Ammon's horn (tissue), 1 donor: ENCODE data around the gene LRRC36.
A peak's percentile ranks its signal among the peaks of the same experiment; 100 is the strongest.
"Not testable (repeated sequence)": the region's sequence is repeated elsewhere in the genome, so short reads cannot be mapped to it uniquely, and the experiment has no call there.

Experiments used
- DNase-seq: peaks from one replicate; pipeline ENCODE4 v3.0.0-alpha.2; 2016; ENCODE audit warnings: low spot score

LRRC36 gene

GRCh38 chr16:67342616-67343015, 16.0 kb downstream of the LRRC36 start:
- DNase-seq = no peak

- no peak for DNase-seq
Observed at GRCh38 chr16:67345401-67345800, 18.8 kb downstream of the LRRC36 start.

- no peak for DNase-seq
Observed at GRCh38 chr16:67346341-67346740, 19.7 kb downstream of the LRRC36 start.

GRCh38 chr16:67349172-67349571, 22.6 kb downstream of the LRRC36 start:
- DNase-seq = no peak

GRCh38 chr16:67350324-67350723, 23.7 kb downstream of the LRRC36 start:
- no peak for DNase-seq

GRCh38 chr16:67352463-67352862, 25.8 kb downstream of the LRRC36 start:
- not testable (repeated sequence) for DNase-seq

DNA sequence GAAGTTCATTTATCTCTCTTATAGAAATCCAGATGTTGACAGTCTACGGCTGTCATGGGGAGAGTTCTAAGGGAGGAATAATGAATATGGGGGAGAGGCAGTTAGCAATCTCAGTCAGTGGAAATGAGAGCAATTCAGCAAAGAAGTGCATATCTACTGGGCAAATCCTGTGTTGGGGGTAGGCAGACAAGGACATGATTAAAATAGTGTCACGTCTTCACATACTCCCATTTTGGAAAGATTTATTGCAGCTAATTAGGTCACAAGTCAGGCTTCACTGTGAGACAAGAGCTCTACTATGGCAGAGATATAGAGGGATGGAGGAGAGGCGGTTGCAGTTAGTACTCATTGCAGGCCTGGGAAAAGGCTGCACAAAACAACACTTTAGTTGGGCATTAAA, 29.8 kb downstream of the LRRC36 start:
- no peak for DNase-seq

DNA sequence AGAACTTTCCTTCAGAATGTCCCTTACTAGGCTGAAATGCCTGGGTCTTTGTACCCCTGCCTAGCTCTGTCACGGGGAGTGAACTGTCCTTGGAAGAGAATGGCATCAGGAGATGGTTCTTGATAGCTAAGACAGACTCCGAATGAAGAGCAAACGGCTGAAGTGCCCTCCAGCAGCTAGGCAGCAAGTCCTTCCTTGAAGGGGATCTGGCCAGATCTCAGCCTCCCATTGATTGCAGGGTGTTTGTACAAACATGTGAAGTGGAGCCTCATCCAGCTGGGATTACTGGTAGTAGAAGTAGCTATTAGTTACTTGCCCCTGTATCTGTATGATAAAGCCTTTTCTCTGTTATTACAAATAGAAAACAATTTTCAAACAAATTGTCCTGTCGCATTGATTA, 30.9 kb downstream of the LRRC36 start:
- DNase-seq = no peak

DNA sequence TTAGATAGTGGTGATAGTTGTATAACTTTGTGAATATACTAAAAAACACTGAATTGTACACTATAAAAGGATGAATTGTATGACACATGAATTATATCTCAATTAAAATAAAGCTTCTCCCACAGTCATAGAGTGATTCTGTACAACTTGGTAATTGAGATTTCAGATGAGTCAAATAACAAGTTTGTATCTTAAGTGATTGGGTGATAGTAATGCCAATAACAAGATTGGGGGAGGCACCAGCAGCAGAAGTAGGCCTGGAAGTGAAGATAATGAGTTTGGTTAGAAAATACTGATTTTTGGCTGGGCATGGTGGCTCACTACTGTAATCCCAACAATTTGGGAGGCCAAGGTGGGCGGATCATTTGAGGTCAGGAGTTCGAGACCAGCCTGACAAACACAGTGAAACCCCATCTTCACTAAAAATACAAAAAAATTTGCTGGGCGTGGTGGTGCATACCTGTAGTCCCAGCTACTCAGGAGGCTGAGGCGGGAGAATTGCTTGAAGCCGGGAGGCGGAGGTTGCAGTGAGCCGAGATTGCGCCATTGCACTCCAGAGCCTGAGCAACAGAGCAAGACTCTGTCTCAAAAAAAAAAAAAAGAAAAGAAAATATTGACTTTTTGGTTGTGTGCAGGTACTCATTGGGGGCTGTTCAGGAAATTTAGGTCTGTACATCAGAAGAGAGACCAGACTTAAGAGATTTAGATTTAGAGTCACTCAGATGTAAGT, 33.1 kb downstream of the LRRC36 start:
- DNase-seq = not testable (repeated sequence)

DNA sequence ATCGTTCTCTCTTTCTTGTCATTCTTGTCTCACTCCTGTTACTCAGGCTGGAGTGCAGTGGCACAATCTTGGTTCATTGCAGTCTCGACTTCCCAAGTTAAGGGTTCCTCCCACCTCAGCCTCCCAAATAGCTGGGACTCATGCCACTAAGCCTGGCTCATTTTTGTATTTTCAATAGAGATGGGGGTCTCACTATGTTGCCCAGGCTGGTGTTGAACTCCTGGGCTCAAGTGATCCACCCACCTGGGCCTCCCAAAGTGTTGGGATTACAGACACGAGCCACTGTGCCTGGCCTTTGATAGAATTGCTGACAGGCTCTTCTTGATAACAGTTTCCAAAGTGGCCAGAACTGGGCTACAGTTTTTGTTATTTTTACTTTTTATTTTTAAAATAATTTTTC, 34.4 kb downstream of the LRRC36 start:
- DNase-seq = no peak

GRCh38 chr16:67364600-67365235, 38.1 kb downstream of the LRRC36 start:
- no peak for DNase-seq

GRCh38 chr16:67370661-67371060, 44.0 kb downstream of the LRRC36 start:
- no peak for DNase-seq

- peak; percentile 51 for DNase-seq
Observed at GRCh38 chr16:67372664-67373063, 46.0 kb downstream of the LRRC36 start.

DNA sequence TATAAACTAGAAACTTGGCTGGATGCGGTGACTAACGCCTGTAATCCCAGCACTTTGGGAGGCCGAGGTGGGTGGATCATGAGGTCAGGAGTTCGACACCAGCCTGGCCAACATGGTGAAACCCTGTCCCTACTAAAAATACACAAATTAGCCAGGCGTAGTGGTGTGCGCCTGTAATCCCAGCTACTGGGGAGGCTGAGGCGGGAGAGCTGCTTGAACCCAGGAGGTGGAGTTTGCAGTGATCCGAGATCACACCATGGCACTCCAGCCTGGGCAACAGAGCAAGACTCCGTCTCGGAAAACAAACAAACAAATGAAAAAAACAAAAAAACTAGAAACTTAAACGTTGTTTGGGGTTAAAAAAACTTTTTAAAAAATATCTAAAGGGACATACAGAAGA, 49.4 kb downstream of the LRRC36 start:
- DNase-seq = not testable (repeated sequence)

DNA sequence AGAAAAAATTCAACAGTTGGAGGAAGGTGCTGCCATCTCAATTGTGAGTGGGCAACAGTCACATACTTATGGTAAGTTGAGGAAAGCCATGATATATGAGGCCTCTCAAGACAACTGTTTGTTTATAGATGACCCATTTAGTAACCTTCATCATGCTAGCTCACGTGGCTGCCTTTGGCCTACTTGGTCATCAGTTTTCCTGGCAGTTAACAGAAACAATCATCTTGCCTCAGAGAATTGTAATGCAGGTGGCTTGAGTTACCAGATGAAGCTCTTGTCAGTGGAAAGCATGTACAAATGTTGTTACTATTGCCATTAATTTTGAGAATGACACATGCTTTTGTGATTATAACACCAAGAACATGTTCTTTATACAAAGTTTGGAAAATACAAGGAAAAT, 52.0 kb downstream of the LRRC36 start:
- no peak for DNase-seq

GRCh38 chr16:67383284-67383683, 56.7 kb downstream of the LRRC36 start:
- DNase-seq = no peak

GRCh38 chr16:67384778-67385510, 58.3 kb downstream of the LRRC36 start:
- DNase-seq = no peak

DNA sequence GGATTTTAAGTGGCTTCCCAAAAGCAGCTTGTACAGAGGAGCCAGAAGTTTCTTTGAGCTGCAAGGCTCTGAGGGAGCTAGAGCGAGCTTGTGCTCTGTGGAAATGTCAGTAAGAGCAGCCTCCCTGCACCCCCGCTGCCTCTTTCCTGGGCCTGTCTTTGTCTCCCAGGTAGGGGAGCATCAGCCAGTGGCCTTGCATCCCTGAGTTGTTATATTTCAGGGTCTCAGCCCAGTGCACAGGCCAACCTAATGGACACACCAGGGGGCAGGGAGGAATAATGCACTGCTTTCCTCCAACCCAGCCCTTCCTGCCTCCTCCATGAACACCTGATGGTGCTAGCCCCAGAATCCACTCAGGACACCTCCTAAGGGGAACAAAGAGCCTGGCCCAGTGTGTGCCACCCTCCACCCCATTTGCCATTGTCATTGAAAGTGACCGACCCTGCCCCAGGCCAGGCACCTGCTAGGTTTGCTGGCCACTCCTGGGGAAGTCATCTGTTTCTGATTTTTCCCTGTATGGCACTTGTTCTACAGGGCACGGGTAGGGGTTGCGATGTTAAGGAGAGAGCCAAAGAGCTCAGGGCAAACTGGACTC, 60.3 kb downstream of the LRRC36 start:
- no peak for DNase-seq

- DNase-seq = no peak
Observed at GRCh38 chr16:67387479-67388079, 61.0 kb downstream of the LRRC36 start.

GRCh38 chr16:67388191-67388590, 61.6 kb downstream of the LRRC36 start:
- no peak for DNase-seq

DNA sequence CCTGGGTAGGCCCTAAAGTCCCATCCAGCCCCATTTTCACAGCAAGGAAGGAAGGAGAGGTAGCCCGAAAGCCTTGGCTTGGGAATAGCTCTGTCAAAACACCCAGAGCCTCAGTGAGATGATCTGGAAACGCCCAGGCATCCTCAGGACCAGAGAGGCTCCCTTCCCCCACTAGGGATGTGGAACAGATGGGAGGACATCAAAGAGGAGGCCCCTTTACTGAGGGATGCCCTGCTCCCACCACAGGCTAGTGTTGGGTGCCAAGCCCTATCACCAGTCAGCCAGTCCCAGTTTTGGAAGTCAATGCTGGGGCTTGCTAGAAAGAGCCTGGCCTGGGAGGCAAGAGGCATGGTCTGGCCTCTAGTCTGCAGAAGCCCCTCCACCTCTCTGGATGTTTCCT, 62.0 kb downstream of the LRRC36 start:
- DNase-seq = no peak
